Stimulated activated CD8-positive, alpha-beta memory T cell treated with anti-CD3 and anti-CD28 coated beads, Interleukin-12 subunit alpha, Interleukin-12 subunit beta, amount 100 ng/mL, for 1 hour (primary cell): ENCODE results near the gene RUSF1.
"Not testable (repeated sequence)": the region's sequence is repeated elsewhere in the genome, so short reads cannot be mapped to it uniquely, and the experiment has no call there.

Experiments used
- DNase-seq: peaks from one replicate; pipeline ENCODE4 v3.0.0-alpha.2; 2020; ENCODE audit warnings: low read depth

The RUSF1 gene

DNA sequence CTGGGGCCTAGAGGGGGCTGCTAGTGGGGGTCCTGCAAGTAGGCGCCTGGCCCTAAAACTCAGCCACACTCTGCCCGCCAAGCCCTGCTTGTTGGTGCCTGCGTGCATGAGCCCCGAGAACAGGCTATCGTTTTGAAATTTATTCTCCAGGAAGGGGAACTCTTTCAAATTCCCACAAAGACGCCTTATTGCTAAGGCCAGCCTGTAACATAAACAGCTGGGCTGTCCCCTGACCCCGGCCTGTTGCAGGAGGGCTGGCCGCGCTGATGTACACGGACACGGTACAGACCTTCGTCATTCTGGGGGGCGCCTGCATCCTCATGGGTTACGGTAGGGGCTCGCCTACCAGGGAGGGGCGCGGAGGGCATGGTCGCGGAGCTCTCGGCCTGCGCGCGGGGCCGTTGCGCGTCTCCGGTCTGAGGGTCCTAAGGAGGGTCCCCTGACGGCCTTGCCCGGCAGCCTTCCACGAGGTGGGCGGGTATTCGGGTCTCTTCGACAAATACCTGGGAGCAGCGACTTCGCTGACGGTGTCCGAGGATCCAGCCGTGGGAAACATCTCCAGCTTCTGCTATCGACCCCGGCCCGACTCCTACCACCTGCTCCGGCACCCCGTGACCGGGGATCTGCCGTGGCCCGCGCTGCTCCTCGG, 21.0 kb downstream of the RUSF1 start:
- no peak for DNase-seq

DNA sequence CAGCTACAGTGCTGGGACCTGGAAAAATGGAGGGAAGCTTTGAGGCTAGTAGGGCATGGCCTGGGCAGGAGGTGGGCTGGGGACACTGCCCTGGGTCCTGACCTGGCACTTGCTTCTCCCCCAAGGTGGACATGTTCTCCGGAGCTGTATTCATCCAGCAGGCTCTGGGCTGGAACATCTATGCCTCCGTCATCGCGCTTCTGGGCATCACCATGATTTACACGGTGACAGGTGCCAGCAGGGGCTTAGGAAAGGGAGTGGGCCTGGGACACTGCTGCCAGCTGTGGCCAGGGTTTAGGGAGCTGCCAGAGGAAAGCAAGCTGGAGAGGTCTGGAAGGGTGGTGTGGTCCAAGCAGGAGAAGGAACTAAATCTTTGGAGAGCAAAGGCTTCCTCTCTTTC, 22.1 kb downstream of the RUSF1 start:
- no peak for DNase-seq

DNA sequence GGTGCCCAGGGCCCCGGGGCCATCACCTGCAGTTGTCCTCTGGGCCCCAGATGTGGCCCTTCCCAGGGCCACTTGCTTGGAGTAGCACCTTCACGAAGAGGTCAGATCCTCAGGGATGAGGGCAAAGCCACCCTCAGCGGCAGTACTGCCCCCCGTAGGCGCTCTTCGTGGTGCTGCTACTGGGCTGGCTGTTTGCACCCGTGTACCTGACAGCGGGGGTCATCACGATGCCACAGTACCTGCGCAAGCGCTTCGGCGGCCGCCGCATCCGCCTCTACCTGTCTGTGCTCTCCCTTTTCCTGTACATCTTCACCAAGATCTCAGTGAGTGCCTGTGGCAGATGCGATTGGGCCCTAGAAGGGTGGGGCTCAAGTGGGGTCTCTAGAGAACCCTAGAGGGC, 22.6 kb downstream of the RUSF1 start:
- DNase-seq: no peak

DNA sequence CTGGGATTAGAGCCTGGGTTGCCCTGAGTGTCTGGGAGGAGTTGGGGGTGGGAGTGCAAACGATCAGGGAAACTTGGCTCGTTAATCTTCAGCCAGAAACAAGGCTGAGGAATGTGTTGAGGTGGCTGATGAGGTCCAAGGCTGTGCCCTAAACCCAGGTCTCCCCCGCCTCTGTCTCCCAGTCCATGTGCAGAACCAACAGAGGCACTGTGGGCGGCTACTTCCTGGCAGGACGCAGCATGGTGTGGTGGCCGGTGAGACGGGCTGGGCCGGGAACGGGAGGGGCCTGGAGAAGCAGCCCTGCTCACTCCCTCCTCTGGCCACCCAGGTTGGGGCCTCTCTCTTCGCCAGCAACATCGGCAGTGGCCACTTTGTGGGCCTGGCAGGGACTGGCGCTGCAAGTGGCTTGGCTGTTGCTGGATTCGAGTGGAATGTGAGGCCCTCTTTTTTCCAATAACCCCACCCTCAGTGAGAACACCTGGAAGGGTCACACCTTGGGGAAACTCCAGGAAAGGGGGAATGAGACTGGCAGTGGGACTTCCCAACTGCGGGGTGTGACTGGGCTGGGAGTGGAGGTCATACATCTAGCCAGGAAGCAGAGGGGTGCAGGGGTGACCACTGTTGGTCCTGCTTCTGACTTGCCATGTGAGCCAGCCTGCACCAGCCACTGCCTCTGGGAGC, 23.6 kb downstream of the RUSF1 start:
- DNase-seq: no peak

DNA sequence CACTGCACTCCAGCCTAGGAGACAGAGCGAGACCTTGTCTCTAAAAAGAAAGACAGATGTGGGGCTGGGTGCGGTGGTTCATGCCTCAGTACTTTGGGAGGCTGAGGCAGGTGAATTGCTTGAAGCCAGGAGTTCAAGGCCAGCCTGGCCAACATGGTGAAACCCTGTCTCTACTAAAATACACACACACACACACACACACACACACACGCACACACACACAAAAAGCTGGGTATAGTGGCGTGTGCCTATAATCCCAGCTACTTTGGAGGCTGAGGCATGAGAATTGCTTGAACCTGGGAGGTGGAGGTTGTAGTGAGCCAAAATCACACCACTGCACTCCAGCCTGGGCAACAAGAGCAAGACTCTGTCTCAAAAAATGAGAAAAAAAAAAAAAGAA, 24.1 kb downstream of the RUSF1 start:
- not testable (repeated sequence) for DNase-seq

DNA sequence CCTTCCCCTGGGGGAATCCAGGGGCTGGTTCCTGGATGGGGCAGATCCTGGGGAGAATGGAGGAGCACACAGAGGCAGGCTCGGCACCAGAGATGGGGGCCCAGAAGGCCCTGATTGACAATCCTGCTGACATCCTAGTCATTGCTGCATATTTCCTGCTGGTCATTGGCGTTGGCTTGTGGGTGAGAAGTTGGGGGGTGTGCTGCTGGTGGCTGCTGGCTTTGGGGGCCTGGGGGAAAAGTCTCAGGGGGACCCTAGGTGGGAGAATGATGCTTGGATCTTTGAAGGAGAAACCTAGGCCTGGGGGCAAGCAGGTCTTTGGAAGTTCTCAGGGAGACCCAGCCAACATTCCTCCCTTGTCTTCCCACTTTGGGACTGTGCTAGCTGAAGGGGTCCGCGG, 25.1 kb downstream of the RUSF1 start, which contains the start of gene SLC5A2:
Gene SLC5A2 (plus strand): TSS at position 43 of the 400 bp plus-strand sequence. CDS start 14 bp downstream, at position 57.
- no peak for DNase-seq

DNA sequence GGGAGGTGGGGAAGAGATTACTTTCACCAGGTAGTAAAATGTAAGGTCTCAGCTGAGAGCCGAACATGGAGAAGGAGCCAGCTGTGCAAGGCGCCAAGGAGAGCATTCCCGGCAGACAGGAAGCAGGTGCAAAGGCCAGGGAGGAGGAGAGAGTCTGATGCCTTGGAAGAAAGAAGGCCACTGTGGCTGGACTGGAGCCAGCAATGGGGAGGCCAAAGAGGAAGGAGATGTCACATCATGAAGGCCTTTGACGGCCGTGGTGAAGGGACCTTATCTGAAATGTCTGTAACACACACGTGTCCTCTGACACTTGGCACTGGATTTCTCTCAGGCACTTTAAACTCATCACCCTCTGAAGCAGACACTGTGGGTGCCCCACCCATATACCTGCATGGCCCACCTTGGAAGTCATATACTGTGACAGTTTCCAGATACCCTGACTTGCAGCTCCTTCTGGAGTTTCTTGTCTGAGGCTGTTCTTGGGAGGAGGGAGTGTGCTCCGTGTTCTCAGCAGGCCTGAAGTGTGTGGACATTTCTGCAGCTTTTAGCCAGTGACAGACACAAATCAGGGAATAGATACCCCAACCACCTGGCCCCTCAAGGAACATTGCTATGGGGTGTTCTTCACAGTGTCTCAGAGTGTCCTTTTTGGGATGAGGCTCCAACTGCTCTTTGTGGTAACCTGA, 27.2 kb downstream of the RUSF1 start:
- DNase-seq: no peak

DNA sequence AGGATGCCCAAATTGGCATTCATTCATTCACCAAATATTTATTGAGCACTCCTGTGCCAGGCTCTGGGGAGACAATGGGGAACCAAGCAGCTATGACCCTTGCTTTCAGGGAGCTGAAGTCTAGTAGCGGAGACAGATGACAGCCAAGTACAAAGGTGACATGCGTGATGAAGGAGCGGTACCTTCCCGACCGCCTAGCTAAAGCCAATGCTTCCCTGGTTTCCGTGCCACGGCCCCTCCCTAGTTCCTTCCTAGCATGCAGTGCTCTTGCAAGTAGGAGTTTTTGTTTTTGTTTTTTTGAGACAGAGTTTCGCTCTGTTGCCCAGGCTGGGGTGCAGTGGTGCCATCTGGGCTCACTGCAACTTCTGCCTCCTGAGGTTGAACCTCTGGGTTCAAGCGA, 28.4 kb downstream of the RUSF1 start:
- DNase-seq: no peak

DNA sequence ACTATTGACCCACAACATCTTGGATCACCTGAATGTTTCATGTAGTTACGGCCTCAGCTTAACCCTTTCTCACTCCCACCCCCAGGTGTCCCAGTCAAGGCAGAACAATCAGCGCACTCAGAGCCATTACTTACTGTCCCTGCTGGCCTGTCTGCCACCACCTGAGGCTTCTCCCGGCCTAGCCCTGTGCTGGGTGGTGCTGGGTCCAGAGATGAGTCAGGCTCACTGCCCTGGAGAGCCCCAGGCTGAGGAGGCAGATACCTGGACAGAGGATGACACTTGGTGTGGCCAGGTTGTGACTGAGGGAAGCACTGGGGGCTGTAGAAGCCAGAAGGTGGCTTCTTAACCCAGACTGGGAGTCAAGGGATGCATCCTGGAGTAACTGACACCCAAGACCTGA, 29.2 kb downstream of the RUSF1 start:
- DNase-seq: no peak

DNA sequence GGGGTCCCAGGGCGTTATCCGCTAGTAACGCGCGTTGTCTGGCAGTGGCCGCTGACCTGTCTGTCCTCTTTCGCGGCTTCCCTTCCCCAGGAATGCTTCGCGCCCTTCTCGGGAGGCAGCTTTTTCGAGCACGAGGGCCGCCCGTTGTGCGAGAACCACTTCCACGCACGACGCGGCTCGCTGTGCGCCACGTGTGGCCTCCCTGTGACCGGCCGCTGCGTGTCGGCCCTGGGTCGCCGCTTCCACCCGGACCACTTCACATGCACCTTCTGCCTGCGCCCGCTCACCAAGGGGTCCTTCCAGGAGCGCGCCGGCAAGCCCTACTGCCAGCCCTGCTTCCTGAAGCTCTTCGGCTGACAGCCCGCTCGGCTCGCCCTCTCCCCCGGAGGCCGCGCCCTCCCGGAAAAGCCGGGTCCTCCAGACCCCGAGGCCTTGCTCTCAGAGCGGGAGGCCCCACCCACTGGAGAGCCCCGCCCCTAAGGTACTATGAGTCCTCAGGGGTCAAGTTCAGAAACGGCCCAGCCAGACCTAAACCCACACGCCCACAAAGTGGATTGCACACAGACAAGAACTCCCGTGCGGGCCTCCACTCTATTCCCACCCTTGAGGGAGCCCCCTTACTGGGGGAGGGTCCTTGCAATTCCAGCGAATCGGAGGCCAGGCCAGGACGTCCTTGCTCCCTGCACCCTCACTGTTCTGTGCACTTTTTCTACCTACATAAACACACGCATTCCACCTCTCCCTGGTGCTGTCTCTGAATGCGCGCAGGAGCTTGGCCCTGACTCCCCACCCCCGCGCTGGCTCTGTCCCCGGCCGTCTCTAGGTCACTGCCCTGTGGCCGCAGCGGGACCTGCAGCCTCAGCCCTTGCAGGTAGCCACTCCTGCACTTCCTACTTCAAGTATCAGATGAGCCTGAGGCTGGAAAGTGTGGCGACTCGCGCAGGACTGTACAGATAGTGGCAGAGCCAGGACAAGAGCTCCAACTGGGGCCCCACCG, 30.7 kb downstream of the RUSF1 start:
- no peak for DNase-seq

DNA sequence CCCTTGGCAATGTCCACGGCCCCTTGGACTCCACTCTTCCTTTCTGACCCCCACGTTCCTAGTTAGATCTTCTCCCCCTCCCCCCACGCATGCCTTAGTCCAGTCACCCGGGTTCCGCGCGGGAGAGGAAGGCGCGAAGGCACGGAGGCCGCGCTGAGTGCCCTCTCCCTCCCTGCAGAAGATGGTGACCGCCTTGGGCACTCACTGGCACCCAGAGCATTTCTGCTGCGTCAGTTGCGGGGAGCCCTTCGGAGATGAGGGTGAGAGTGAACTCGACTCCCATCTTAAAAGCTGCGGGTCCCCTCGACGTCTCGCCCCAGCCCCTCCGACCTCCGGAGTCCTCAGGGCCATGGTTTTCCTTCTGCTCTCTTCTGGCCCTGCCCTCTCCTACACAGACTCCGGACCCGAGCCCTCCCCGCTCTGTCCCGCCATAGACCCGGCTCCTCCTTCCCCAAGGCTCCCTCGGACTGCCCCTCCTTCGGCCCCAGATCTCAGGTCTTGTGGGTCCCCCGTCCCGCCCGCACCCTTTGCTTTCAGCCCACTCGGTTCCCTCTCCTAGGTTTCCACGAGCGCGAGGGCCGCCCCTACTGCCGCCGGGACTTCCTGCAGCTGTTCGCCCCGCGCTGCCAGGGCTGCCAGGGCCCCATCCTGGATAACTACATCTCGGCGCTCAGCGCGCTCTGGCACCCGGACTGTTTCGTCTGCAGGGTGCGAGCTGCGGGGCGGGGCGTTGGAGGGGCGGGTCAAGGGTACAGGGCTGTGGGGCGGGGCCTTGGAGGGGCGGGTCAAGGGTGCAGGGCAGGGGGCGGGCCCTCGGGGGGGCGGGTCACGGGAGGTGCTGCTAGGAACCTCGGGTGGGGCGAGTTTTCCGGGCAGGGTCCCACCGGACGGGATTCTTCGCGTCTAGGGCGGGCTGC, 31.6 kb downstream of the RUSF1 start:
- DNase-seq: peak; percentile 84

DNA sequence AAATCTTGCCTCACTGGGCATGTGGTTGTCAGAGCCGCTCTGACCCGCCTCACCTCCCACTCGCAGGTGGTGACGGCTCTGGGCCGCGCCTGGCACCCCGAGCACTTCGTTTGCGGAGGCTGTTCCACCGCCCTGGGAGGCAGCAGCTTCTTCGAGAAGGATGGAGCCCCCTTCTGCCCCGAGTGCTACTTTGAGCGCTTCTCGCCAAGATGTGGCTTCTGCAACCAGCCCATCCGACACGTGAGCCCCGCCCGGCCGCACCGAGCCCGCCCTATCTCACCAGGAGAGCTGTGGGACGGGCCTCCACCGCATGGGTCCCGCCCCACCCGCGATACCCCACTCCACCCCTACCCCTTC, 32.3 kb downstream of the RUSF1 start:
- no peak for DNase-seq

DNA sequence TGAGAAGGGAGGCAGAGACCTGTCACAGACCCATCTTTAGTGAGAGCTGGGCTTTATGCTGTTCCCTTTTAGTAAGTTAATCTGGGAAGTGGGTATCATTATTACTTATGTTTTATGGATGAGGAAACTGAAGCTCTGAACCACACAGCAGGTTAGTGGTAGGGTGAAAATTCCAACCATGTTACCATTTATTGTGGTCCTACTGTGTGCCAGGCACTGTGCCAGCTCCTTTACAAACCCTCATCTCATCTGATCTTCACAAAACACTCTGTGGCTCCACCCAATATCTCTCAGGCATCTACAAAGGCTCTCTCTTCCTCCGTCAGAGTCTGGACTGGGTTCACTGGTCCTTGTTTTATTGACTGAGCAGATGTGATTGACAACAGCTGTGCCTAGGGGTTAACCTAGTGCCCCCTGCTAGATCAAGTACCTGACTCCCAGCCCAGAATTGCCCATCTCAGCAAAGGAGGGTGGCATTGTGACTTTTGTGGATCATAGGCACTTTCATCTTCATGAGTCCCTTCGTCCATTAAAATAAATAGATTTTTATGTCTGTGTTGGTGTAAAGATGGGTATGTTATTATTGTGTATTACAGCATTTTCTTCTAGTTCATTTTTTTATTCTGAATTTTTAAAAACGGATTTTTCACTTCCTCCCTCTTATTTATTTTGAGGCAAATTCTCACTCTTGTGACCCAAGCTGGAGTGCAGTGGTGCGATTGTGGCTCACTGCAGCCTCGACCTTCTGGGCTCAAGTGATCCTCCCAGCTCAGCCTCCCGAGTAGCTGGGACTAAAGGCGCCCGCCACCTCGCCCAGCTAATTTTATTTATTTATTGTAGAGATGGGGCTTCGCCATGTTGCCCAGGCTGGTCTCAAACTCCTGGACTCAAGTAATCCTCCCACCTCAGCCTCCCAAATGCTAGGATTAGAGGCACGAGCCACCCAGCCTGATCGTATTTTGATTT, 33.1 kb downstream of the RUSF1 start:
- DNase-seq: no peak

DNA sequence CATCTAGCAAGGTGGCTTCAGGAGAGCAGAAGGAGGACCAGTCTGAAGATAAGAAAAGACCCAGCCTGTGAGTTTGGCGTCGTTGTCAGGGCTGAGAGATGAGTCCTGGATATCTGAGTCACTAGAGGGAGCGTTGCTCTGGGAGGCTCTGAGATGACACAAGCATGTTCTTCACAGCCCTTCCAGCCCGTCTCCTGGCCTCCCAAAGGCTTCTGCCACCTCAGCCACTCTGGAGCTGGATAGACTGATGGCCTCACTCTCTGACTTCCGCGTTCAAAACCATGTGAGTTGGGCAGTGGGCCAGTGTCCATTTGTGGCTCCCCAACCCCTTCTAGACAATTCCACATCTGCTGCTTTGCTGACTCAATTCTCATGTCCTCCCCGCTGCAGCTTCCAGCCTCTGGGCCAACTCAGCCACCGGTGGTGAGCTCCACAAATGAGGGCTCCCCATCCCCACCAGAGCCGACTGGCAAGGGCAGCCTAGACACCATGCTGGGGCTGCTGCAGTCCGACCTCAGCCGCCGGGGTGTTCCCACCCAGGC, 33.9 kb downstream of the RUSF1 start:
- no peak for DNase-seq

DNA sequence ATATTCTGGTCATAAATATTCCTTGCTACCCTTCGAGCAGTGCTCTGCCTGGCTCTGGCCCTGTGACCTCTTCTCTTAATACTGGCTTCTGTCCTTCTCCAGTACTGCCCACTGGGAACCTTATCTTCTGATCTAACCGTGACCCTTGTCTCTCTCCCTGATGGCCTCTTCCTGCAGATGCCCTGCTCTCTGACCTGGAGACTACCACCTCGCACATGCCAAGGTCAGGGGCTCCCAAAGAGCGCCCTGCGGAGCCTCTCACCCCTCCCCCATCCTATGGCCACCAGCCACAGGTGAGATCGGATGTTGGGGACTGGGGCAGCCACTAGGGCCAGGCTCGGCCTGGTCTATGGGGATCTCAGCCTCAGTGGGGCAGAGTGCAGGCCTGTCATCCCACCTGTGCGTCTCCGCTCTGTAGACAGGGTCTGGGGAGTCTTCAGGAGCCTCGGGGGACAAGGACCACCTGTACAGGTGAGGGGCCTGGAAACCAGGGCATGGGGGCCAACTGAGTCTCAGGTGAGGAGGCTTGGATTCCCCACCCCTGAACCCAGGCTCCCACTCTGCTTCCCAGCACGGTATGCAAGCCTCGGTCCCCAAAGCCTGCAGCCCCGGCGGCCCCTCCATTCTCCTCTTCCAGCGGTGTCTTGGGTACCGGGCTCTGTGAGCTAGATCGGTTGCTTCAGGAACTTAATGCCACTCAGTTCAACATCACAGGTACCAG, 34.8 kb downstream of the RUSF1 start:
- no peak for DNase-seq

DNA sequence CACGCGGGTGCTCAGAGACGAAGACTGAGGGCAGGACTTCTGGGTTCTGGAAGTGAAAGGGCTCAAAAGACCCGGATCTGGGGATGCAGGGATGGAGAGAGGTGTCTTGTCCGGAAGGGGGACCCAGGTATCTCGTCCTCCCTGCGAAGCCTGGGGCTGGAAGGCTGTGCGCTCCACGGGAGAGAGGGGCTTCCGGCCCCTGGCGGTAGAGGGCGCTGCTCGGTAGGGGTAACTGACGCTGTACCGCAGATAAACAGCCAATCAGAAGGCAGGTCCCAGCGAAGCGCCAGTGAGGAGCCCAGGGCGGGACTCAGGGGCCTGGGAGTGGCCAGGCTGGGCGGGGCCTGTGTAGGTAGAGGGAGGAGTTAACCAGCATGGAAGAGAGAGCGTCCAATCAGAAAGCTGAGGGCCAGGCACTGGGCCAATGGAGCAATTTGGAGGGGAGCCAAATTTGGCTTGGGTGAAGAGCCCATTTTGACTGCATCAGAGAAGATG, 35.4 kb downstream of the RUSF1 start:
- DNase-seq: no peak

DNA sequence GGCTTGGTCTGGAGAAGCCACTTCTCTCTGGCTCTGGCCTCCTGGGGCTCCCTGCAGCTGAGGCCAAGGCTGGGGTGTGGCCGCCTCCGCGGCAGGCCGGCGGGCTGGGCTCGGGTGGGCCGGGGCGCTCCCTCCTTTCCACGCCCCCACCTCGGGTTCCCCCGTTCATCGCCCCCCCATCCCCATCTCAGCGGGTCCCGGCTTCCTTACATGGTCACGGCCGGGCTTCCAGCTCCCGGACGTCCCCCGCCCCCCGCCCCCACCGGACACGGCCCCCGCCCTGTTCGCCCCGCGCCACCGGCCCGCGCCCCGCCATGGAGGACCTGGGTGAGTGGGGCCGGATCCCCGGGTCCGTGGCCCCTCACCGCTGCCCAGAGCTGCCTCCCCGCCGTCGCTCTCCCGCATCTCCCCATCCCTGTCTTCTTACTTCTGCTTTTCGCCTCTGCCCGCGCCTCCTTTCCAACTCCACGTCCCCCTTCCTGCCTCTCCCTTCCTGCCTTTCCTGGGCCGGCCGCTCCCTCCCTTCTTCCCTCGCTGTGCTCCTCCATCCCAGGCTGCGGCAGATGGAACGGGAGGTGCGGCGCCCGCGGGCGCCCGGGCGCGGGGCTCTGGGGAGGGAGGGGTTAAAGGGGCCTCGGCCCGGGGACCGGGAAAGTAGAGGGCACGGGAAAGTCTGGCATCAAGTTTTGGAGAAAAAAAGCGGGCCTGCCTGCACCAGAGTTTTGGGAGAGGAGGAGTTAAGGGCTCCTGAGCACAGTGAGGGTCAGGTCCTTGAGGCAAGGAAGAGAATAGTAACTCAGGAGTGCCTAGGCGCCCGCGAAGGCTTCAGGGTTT, 36.1 kb downstream of the RUSF1 start, which contains the start of gene TGFB1I1:
Gene TGFB1I1 (plus strand): TSS at position 278 of the 834 bp plus-strand sequence. CDS start 37 bp downstream, at position 315.
- DNase-seq: no peak
